HepG2 (cell line): ENCODE results near the gene FUZ. TPM values are rescaled to one million over a fixed set of nuclear protein-coding genes. Genes with fewer than 3 reads are reported as not detected.

Experiments used
- DMAP1 ChIP-seq: IDR thresholded peaks from 2 replicates; pipeline ENCODE4 v1.6.1; 2016
- ELF4 ChIP-seq: sonication (generic); formaldehyde crosslinking; IDR thresholded peaks from 2 replicates; pipeline ENCODE4 v1.5.0; 2020; ENCODE audit warnings: missing genetic modification reagents, mild to moderate bottlenecking, moderate library complexity, borderline replicate concordance
- FOXA3 ChIP-seq: IDR thresholded peaks from 2 replicates; pipeline ENCODE4 v1.6.1; 2016; ENCODE audit warnings: missing genetic modification reagents, missing compliant biosample characterization
- FOXO1 ChIP-seq: sonication (generic); formaldehyde crosslinking; IDR thresholded peaks from 2 replicates; pipeline ENCODE4 v1.4.0; 2020; ENCODE audit warnings: missing genetic modification reagents
- KDM2A ChIP-seq: sonication (generic); formaldehyde crosslinking; IDR thresholded peaks from 2 replicates; pipeline ENCODE4 v1.4.0; 2020; ENCODE audit warnings: low read depth, missing genetic modification reagents, borderline replicate concordance
- PATZ1 ChIP-seq: sonication (generic); formaldehyde crosslinking; IDR thresholded peaks from 2 replicates; pipeline ENCODE4 v1.4.0; 2020; ENCODE audit warnings: missing genetic modification reagents
- SIN3B ChIP-seq: fragments of 150-350 bp; IDR thresholded peaks from 2 replicates; pipeline ENCODE4 v1.6.1; 2014; ENCODE audit warnings: low read length
- SYNCRIP ChIP-seq: fragments of 200-400 bp; formaldehyde crosslinking; IDR thresholded peaks from 2 replicates; pipeline ENCODE4 v1.6.1; 2018; ENCODE audit warnings: mild to moderate bottlenecking, low read depth, low read length; ENCODE audit not compliant: insufficient read depth
- TARDBP ChIP-seq: sonication (generic); formaldehyde crosslinking; IDR thresholded peaks from 2 replicates; pipeline ENCODE4 v1.8.0; 2022; ENCODE audit warnings: mild to moderate bottlenecking, missing genetic modification reagents
- ZBTB26 ChIP-seq: IDR thresholded peaks from 2 replicates; pipeline ENCODE4 v1.6.1; 2016; ENCODE audit warnings: missing compliant biosample characterization, missing genetic modification reagents, borderline replicate concordance
- ZFP91 ChIP-seq: sonication (generic); formaldehyde crosslinking; IDR thresholded peaks from 2 replicates; pipeline ENCODE4 v1.9.0; 2022; ENCODE audit warnings: missing genetic modification reagents, mild to moderate bottlenecking, borderline replicate concordance
- polyA plus RNA-seq, 8 experiments: library from polyadenylated mRNA; depleted of rRNA in 3 of 8; stranded (reverse) in 7 of 8; unstranded in 1 of 8; fragments of >200 nt; fragmentation: Illumina TruSeq in 4 of 8; extraction: Trizol in 4 of 8; gene quantifications; 2 replicates each; pipeline versions ENCODE4 v1.2.1 to v1.2.3, GENCODE V29; 2011 to 2016; ENCODE audit warnings: low read depth in 4 of 8, missing spikeins in 1 of 8, mixed read lengths in 1 of 8; ENCODE audit not compliant: insufficient read depth in 1 of 8
- total RNA-seq, 5 experiments: library from RNA; depleted of rRNA; stranded (reverse); fragments of >200 nt; fragmentation: Illumina TruSeq; extraction: Trizol; gene quantifications; 2 replicates each; pipeline ENCODE4 v1.2.3, GENCODE V29; 2016; ENCODE audit warnings: low read depth in 1 of 5
- TF ChIP-seq, protein P1 (sequence below): sonication (generic); formaldehyde crosslinking; IDR thresholded peaks from 2 replicates; pipeline ENCODE4 v1.5.0; 2020; ENCODE audit warnings: missing genetic modification reagents
- TF ChIP-seq, protein P2 (sequence below): sonication (generic); formaldehyde crosslinking; IDR thresholded peaks from 2 replicates; pipeline ENCODE4 v1.5.0; 2020; ENCODE audit warnings: mild to moderate bottlenecking, missing genetic modification reagents, borderline replicate concordance
- TF ChIP-seq, protein P3 (sequence below): sonication (generic); formaldehyde crosslinking; IDR thresholded peaks from 2 replicates; pipeline ENCODE4 v1.5.0; 2020; ENCODE audit warnings: mild to moderate bottlenecking, missing genetic modification reagents, borderline replicate concordance

FUZ gene
- total and polyA plus RNA-seq, 2 of the 13 experiments (the other 11 are each of a cell fraction or from before 2014, with no cell fraction given) = 0.08 TPM; not detected in 1

DNA sequence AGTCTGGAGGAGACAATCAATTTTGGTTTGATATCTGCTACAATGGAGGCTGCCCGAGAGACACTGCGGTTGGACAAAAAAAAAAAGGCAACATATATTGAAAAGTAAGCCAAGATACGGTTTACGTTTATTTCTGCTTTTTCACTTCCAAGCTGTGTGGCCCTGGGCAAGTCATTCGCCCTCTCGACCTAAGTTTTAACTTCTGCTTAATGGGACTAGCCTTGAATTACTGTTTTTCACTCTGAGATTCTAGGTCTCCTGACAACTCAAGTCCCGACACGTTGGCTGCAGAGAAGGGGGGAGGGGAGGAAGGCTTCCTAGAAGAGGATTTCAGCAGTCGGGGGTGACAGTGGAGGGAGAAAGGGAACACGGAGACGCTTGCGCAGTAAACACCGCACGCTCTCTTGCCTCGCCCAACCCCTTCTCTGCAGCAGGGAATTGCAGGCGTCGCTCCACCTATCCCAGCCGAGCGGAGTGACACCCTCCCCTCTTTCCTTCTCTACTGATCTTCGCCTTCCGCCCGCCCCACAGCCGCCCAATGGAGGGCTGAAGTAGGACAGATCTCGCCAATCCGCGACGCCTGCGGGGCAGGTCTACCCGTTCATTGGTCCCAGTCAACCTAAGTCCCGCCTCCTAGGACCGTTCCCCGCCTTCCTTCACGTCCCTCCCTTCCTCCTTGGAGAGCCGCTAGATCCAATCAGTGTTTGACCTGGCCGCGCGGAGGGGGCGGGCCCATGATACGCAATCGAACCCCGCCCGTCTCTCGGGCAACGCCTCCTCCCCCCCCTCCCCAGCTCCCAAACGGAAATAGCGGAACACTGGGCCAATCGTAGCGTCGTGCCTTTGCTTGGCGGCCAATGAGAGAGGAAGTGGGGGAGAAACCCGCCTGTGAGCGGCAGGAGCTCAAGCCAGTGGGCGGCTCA is 46.8 kb downstream of the FUZ start (continued):
- TF ChIP-seq FOXO1 (CRISPR knock-in tag) (peak; percentile 64; the same call in 1 of the 2 replicates), FOXA3 (CRISPR knock-in tag) (peak; percentile 48), DMAP1 (CRISPR knock-in tag) (0 out of 2 replicates have a peak, but pooled peaks have one; percentile 16), TARDBP (peak; percentile 60; the same call in 1 of the 2 replicates), PATZ1 (CRISPR knock-in tag) (peak; percentile 32; the same call in 1 of the 2 replicates), ZFP91 (CRISPR knock-in tag) (peak; percentile 51; the same call in 1 of the 2 replicates), ELF4 (peak; percentile 70; the same call in 1 of the 2 replicates), SIN3B (0 out of 2 replicates have a peak, but pooled peaks have one; percentile 8), ZBTB26 (CRISPR knock-in tag) (peak; percentile 77; the same call in 1 of the 2 replicates), SYNCRIP (no peak), KDM2A (CRISPR knock-in tag) (0 out of 2 replicates have a peak, but pooled peaks have one; percentile 63)
- TF ChIP-seq, protein P1, sequence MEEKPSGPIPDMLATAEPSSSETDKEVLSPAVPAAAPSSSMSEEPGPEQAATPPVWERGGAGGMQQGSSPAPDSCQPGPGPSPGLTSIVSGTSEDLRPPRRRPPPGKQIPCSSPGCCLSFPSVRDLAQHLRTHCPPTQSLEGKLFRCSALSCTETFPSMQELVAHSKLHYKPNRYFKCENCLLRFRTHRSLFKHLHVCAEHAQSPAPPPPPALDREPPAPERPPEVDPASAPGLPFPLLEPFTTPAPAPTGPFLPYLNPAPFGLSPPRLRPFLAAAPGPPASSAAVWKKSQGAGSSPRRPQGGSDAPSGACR (CRISPR knock-in tag) = peak; percentile 45; the same call in 1 of the 2 replicates
- TF ChIP-seq, protein P2, sequence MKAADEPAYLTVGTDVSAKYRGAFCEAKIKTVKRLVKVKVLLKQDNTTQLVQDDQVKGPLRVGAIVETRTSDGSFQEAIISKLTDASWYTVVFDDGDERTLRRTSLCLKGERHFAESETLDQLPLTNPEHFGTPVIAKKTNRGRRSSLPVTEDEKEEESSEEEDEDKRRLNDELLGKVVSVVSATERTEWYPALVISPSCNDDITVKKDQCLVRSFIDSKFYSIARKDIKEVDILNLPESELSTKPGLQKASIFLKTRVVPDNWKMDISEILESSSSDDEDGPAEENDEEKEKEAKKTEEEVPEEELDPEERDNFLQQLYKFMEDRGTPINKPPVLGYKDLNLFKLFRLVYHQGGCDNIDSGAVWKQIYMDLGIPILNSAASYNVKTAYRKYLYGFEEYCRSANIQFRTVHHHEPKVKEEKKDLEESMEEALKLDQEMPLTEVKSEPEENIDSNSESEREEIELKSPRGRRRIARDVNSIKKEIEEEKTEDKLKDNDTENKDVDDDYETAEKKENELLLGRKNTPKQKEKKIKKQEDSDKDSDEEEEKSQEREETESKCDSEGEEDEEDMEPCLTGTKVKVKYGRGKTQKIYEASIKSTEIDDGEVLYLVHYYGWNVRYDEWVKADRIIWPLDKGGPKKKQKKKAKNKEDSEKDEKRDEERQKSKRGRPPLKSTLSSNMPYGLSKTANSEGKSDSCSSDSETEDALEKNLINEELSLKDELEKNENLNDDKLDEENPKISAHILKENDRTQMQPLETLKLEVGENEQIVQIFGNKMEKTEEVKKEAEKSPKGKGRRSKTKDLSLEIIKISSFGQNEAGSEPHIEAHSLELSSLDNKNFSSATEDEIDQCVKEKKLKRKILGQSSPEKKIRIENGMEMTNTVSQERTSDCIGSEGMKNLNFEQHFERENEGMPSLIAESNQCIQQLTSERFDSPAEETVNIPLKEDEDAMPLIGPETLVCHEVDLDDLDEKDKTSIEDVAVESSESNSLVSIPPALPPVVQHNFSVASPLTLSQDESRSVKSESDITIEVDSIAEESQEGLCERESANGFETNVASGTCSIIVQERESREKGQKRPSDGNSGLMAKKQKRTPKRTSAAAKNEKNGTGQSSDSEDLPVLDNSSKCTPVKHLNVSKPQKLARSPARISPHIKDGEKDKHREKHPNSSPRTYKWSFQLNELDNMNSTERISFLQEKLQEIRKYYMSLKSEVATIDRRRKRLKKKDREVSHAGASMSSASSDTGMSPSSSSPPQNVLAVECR (CRISPR knock-in tag) = peak; percentile 19; the same call in 1 of the 2 replicates
- TF ChIP-seq, protein P3, sequence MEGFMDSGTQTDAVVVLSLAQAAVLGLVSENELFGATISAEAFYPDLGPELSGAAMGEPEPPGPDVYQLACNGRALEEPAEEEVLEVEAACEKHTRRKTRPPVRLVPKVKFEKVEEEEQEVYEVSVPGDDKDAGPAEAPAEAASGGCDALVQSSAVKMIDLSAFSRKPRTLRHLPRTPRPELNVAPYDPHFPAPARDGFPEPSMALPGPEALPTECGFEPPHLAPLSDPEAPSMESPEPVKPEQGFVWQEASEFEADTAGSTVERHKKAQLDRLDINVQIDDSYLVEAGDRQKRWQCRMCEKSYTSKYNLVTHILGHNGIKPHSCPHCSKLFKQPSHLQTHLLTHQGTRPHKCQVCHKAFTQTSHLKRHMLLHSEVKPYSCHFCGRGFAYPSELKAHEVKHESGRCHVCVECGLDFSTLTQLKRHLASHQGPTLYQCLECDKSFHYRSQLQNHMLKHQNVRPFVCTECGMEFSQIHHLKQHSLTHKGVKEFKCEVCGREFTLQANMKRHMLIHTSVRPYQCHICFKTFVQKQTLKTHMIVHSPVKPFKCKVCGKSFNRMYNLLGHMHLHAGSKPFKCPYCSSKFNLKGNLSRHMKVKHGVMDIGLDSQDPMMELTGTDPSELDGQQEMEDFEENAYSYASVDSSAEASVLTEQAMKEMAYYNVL = 0 out of 2 replicates have a peak, but pooled peaks have one; percentile 13
